Activated T-cell treated with anti-CD3 and anti-CD28 coated beads, Interleukin-2, amount 50 U/mL, for 24 hours (primary cell): ENCODE data around the gene MRTFB.
"Not testable (repeated sequence)": the region's sequence is repeated elsewhere in the genome, so short reads cannot be mapped to it uniquely, and the experiment has no call there.

ENCODE experiments used
- DNase-seq: peaks from one replicate; pipeline ENCODE4 v3.0.0-alpha.2; 2020
- H3K27ac Mint-ChIP-seq: 2 replicates; pipeline ENCODE4 v1.8.0; 2020; ENCODE audit warnings: mild to moderate bottlenecking, mixed read lengths
- H3K27me3 Mint-ChIP-seq: 2 replicates; pipeline ENCODE4 v1.8.0; 2020; ENCODE audit warnings: mixed read lengths
- H3K36me3 Mint-ChIP-seq: 2 replicates; pipeline ENCODE4 v1.8.0; 2020; ENCODE audit warnings: low read depth, mixed read lengths
- H3K4me1 Mint-ChIP-seq: 2 replicates; pipeline ENCODE4 v1.8.0; 2020; ENCODE audit warnings: low read depth, mixed read lengths
- H3K4me3 Mint-ChIP-seq: 2 replicates; pipeline ENCODE4 v1.8.0; 2020; ENCODE audit warnings: mild to moderate bottlenecking, moderate library complexity, mixed read lengths
- H3K9me3 Mint-ChIP-seq: 2 replicates; pipeline ENCODE4 v1.8.0; 2020; ENCODE audit warnings: mixed read lengths

Gene MRTFB

GRCh38 chr16:14122430-14122829, 51.3 kb downstream of the MRTFB start:
- H3K9me3 Mint-ChIP-seq, DNase-seq, H3K36me3 Mint-ChIP-seq, H3K27me3 Mint-ChIP-seq, H3K27ac Mint-ChIP-seq, H3K4me3 Mint-ChIP-seq: not testable (repeated sequence)
- peaks cover 32% of the 10 kb centered on the region for H3K4me1 Mint-ChIP-seq

- H3K36me3 Mint-ChIP-seq: peaks cover 11% of the 10 kb centered on the region
- DNase-seq: no peak
- no peak overlapping the region for H3K27ac Mint-ChIP-seq
- H3K4me3 Mint-ChIP-seq: no peak overlapping the region
- peaks cover 27% of the 10 kb centered on the region for H3K4me1 Mint-ChIP-seq
- no peaks in the 10 kb centered on the region for H3K27me3 Mint-ChIP-seq
- peaks cover 3% of the 10 kb centered on the region for H3K9me3 Mint-ChIP-seq
These were observed 54.0 kb downstream of the MRTFB start for GRCh38 chr16:14125000-14125681.

- DNase-seq: no peak
- peaks cover 21% of the 10 kb centered on the region for H3K4me1 Mint-ChIP-seq
- H3K27ac Mint-ChIP-seq: no peak overlapping the region
- H3K4me3 Mint-ChIP-seq: no peak overlapping the region
- peaks cover 3% of the 10 kb centered on the region for H3K9me3 Mint-ChIP-seq
- H3K27me3 Mint-ChIP-seq: no peaks in the 10 kb centered on the region
- peaks cover 11% of the 10 kb centered on the region for H3K36me3 Mint-ChIP-seq
These were observed 54.6 kb downstream of the MRTFB start for GRCh38 chr16:14125708-14126107.

- Mint-ChIP-seq H3K36me3 (peaks cover 5% of the 10 kb centered on the region), H3K4me3 (no peak overlapping the region), H3K4me1 (peaks cover 16% of the 10 kb centered on the region), H3K27me3 (no peaks in the 10 kb centered on the region), H3K9me3 (no peaks in the 10 kb centered on the region), H3K27ac (no peak overlapping the region)
- DNase-seq: no peak
These were observed 57.0 kb downstream of the MRTFB start for GRCh38 chr16:14128097-14128496.

- Mint-ChIP-seq H3K4me3 (no peak overlapping the region), H3K27ac (no peak overlapping the region), H3K27me3 (no peaks in the 10 kb centered on the region), H3K9me3 (no peaks in the 10 kb centered on the region), H3K4me1 (peaks cover 11% of the 10 kb centered on the region), H3K36me3 (peaks cover 5% of the 10 kb centered on the region)
- DNase-seq: no peak
These were observed 58.4 kb downstream of the MRTFB start for GRCh38 chr16:14129502-14129901.

GRCh38 chr16:14131774-14132695, 60.9 kb downstream of the MRTFB start:
- H3K36me3 Mint-ChIP-seq: peaks cover 11% of the 10 kb centered on the region

GRCh38 chr16:14132696-14133048, 61.6 kb downstream of the MRTFB start:
- H3K4me3 Mint-ChIP-seq: no peak overlapping the region
- no peaks in the 10 kb centered on the region for H3K9me3 Mint-ChIP-seq
- DNase-seq: no peak
- no peak overlapping the region for H3K27ac Mint-ChIP-seq
- no peaks in the 10 kb centered on the region for H3K27me3 Mint-ChIP-seq
- peaks cover 12% of the 10 kb centered on the region for H3K36me3 Mint-ChIP-seq
- peaks cover 5% of the 10 kb centered on the region for H3K4me1 Mint-ChIP-seq

More at GRCh38 chr16:14131774-14132695, 60.9 kb downstream of the MRTFB start:
- DNase-seq: no peak
- Mint-ChIP-seq H3K4me1 (peaks cover 5% of the 10 kb centered on the region), H3K27ac (no peak overlapping the region), H3K4me3 (no peak overlapping the region), H3K9me3 (no peaks in the 10 kb centered on the region), H3K27me3 (no peaks in the 10 kb centered on the region)

- no peak for DNase-seq
- no peaks in the 10 kb centered on the region for H3K27me3 Mint-ChIP-seq
- H3K4me1 Mint-ChIP-seq: peaks cover 5% of the 10 kb centered on the region
- peaks cover 20% of the 10 kb centered on the region for H3K36me3 Mint-ChIP-seq
- no peak overlapping the region for H3K27ac Mint-ChIP-seq
- no peak overlapping the region for H3K4me3 Mint-ChIP-seq
- no peaks in the 10 kb centered on the region for H3K9me3 Mint-ChIP-seq
These were observed 62.8 kb downstream of the MRTFB start for GRCh38 chr16:14133907-14134306.

DNA sequence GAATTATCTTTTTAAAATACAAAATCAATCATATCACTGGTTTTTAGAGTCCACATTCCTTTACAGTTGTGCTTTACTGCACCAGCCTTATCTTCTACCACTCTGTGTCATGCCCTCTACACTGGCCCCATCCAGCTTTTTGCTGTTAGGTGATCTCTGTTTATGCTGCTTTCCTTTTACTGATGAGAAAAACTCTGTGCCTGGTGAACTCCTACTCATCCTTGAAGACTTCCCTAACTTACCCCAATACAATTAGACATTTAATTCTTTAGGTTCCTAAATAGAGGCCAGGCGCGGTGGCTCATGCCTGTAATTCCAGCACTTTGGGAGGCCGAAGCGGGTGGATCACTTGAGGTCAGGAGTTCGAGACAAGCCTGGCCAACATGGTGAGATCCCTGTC, 64.6 kb downstream of the MRTFB start:
- Mint-ChIP-seq H3K36me3 (peaks cover 32% of the 10 kb centered on the region), H3K4me1 (peaks cover 9% of the 10 kb centered on the region), H3K4me3 (no peak overlapping the region), H3K9me3 (no peaks in the 10 kb centered on the region), H3K27me3 (no peaks in the 10 kb centered on the region), H3K27ac (no peak overlapping the region)
- no peak for DNase-seq

GRCh38 chr16:14139872-14140271, 68.8 kb downstream of the MRTFB start:
- Mint-ChIP-seq H3K27ac (no peak overlapping the region), H3K9me3 (no peaks in the 10 kb centered on the region), H3K36me3 (peaks cover 46% of the 10 kb centered on the region), H3K27me3 (no peaks in the 10 kb centered on the region), H3K4me1 (peaks cover 5% of the 10 kb centered on the region), H3K4me3 (no peak overlapping the region)
- DNase-seq: no peak

DNA sequence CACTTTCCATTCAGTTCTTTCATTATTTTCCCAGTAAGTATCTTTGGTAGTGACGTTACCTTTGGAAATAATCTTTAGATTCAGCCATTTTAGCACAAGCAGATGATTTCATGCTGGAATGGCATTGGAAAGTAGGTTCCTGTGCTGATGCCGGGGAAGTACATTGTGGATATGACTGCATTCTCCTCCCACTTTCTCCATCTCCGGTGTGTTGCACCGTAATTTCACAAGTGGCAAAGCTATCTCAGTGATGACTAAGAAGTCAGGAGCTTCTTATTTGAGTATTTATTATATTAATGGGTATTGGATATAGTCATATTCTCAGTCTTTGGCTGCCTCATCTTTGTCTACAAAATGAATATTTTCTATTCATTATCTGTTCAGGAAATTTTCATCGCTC, 69.8 kb downstream of the MRTFB start:
- Mint-ChIP-seq H3K4me1 (peaks cover 5% of the 10 kb centered on the region), H3K27ac (no peak overlapping the region), H3K9me3 (no peaks in the 10 kb centered on the region), H3K27me3 (no peaks in the 10 kb centered on the region), H3K36me3 (peaks cover 48% of the 10 kb centered on the region), H3K4me3 (no peak overlapping the region)
- no peak for DNase-seq

DNA sequence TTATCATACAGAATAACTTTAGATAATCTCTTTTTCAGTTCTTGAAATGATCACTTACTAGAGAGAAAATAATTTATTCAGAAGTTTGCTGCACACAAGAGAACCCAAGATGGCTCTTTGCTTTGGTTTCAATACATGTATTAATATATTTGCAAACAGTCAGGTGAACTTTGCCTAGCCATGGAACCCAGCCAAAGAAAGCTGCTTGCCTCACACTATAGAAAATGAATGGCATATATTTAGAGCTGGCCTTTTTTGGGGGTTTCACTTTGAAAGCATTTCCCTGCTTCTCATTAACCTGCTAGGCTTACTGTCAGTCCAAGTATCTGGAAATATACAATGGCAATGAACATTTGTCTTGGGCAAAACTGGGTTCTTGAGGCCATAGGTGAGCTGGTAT, 75.3 kb downstream of the MRTFB start:
- H3K36me3 Mint-ChIP-seq: peaks cover 24% of the 10 kb centered on the region
- no peak for DNase-seq
- peaks cover 1% of the 10 kb centered on the region for H3K4me1 Mint-ChIP-seq
- H3K9me3 Mint-ChIP-seq: no peaks in the 10 kb centered on the region
- no peak overlapping the region for H3K4me3 Mint-ChIP-seq
- no peak overlapping the region for H3K27ac Mint-ChIP-seq
- H3K27me3 Mint-ChIP-seq: no peaks in the 10 kb centered on the region

- DNase-seq: no peak
- Mint-ChIP-seq H3K27ac (no peak overlapping the region), H3K9me3 (no peaks in the 10 kb centered on the region), H3K27me3 (no peaks in the 10 kb centered on the region), H3K36me3 (peaks cover 15% of the 10 kb centered on the region), H3K4me1 (peaks cover under 1% of the 10 kb centered on the region), H3K4me3 (no peak overlapping the region)
These were observed 76.9 kb downstream of the MRTFB start for GRCh38 chr16:14148016-14148415.

GRCh38 chr16:14148569-14148968, 77.5 kb downstream of the MRTFB start:
- Mint-ChIP-seq H3K4me1 (no peaks in the 10 kb centered on the region), H3K9me3 (no peaks in the 10 kb centered on the region), H3K36me3 (peaks cover 13% of the 10 kb centered on the region), H3K27me3 (no peaks in the 10 kb centered on the region), H3K27ac (no peak overlapping the region), H3K4me3 (no peak overlapping the region)
- no peak for DNase-seq

- Mint-ChIP-seq H3K4me3 (no peak overlapping the region), H3K9me3 (no peaks in the 10 kb centered on the region), H3K27ac (no peak overlapping the region), H3K36me3 (peaks cover 11% of the 10 kb centered on the region), H3K4me1 (no peaks in the 10 kb centered on the region), H3K27me3 (no peaks in the 10 kb centered on the region)
- DNase-seq: no peak
These were observed 79.7 kb downstream of the MRTFB start for GRCh38 chr16:14150796-14151195.
